ENCODE measurements around the gene MRPS34.

The MRPS34 gene

GRCh38 chr16:1757714-1758461 lies 15.0 kb downstream of the MRPS34 start:
- Histone ChIP-seq H3K4me2 (0 out of 2 replicates have a peak overlapping the region, but pooled peaks have one; percentile 9), H3K9ac (0 out of 2 replicates have a peak overlapping the region, but pooled peaks have one; percentile 24), H3K9me3 (no peaks in the 10 kb centered on the region), H3K4me1 (peaks cover 46% of the 10 kb centered on the region), H3K36me3 (peaks cover 79% of the 10 kb centered on the region), H3K4me3 (no peak overlapping the region), H4K20me1 (peaks cover 57% of the 10 kb centered on the region), H3K27me3 (no peaks in the 10 kb centered on the region), H3K27ac (peak overlapping the region; percentile 41; the same call in 1 of the 2 replicates)
- TF ChIP-seq Cebpa-rat (IDR thresholded peaks at IDR 0.05): no peak

GRCh38 chr16:1754204-1754603 lies 18.7 kb downstream of the MRPS34 start:
- peaks cover 96% of the 10 kb centered on the region for H3K36me3 ChIP-seq
- H3K4me1 ChIP-seq: peaks cover 10% of the 10 kb centered on the region
- TF ChIP-seq Cebpa-rat (IDR thresholded peaks at IDR 0.05): no peak
- H3K9ac ChIP-seq: no peak overlapping the region
- no peak overlapping the region for H3K4me2 ChIP-seq
- peaks cover 48% of the 10 kb centered on the region for H4K20me1 ChIP-seq
- no peak overlapping the region for H3K27ac ChIP-seq
- H3K4me3 ChIP-seq: no peak overlapping the region
- no peaks in the 10 kb centered on the region for H3K9me3 ChIP-seq
- no peaks in the 10 kb centered on the region for H3K27me3 ChIP-seq

GRCh38 chr16:1752853-1753252 lies 20.1 kb downstream of the MRPS34 start:
- no peak overlapping the region for H3K27ac ChIP-seq
- H3K27me3 ChIP-seq: no peaks in the 10 kb centered on the region
- TF ChIP-seq Cebpa-rat (IDR thresholded peaks at IDR 0.05): no peak
- H3K36me3 ChIP-seq: peaks cover 96% of the 10 kb centered on the region
- no peak overlapping the region for H3K4me3 ChIP-seq
- H4K20me1 ChIP-seq: peaks cover 47% of the 10 kb centered on the region
- peaks cover 10% of the 10 kb centered on the region for H3K4me1 ChIP-seq
- H3K4me2 ChIP-seq: no peak overlapping the region
- H3K9ac ChIP-seq: no peak overlapping the region
- H3K9me3 ChIP-seq: no peaks in the 10 kb centered on the region

DNA sequence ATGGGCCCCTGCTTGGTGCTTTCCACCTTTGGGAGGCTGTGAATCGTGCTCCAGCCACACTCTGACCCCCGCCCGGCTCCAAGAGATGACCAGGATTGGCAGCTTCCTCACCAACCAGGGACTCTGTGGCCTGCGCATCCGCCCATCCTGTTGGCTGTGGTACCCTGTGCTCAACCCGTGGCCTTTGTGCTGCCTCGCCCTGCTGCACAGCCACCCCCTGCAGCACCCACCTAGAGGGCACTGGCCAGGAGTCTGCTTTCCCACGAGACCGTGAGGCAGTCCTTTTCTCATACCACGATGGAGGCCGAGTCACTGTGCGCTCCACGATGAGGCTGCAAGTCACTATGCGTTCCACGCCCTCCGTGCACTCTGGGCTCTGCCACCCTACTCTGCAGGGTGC lies 21.0 kb downstream of the MRPS34 start:
- H3K9me3 ChIP-seq: no peaks in the 10 kb centered on the region
- H3K9ac ChIP-seq: no peak overlapping the region
- no peak overlapping the region for H3K4me2 ChIP-seq
- no peak overlapping the region for H3K4me3 ChIP-seq
- H3K36me3 ChIP-seq: peaks cover 96% of the 10 kb centered on the region
- no peak overlapping the region for H3K27ac ChIP-seq
- H3K27me3 ChIP-seq: no peaks in the 10 kb centered on the region
- H4K20me1 ChIP-seq: peaks cover 41% of the 10 kb centered on the region
- peaks cover 3% of the 10 kb centered on the region for H3K4me1 ChIP-seq
- TF ChIP-seq Cebpa-rat (IDR thresholded peaks at IDR 0.05): no peak

DNA sequence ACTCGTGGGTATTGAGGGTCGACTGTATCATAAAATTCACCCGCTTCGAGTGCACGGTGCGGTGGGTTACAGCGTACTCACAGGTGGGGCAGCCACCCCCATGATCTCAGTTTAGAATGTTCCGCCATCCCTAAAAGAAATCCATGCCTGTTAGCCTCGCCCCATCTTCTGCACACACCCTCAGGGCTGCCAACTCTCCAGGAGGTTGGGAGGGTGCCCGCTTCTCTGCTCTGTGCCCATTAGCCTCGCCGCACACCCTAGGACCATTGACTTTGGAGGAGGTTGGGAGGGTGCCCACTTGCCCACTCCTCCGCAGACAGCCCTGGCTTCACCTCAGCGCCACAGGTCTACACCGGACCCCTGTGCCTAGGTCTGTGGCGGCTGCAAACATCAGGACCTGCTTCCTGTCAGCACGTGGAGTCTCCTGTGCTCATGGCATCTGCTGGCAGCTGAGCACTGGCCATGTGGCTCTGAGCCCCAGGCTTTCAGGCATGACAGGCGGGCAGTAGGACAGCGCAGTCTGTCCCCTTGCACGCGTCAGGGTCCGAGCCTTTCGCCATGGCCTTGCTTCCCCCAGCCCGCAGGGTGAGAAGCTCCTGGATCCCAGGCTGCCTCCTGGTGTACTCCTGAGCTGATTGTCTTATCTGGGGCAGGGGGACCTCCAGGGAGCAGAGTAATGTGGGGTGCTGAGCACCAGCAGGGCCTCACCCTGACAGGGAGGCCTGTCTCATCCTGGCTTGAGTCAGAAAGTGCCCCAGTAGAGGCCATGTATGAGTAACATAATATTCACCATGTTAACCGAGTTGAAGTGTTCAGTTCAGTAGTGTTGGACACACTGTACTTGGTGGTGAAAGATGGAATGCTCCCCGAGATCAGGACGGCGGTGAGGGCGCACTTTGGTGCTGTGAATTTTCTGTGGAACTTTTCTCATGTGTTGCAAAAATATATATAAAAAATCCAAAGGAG lies 23.5 kb downstream of the MRPS34 start:
- Histone ChIP-seq H3K9me3 (no peaks in the 10 kb centered on the region), H3K4me2 (no peak overlapping the region), H3K4me3 (no peak overlapping the region), H3K9ac (no peak overlapping the region), H3K27ac (no peak overlapping the region), H3K36me3 (peaks cover 97% of the 10 kb centered on the region), H3K27me3 (no peaks in the 10 kb centered on the region), H4K20me1 (peaks cover 56% of the 10 kb centered on the region), H3K4me1 (peaks cover 12% of the 10 kb centered on the region)
- no peak for TF ChIP-seq Cebpa-rat (IDR thresholded peaks at IDR 0.05)

DNA sequence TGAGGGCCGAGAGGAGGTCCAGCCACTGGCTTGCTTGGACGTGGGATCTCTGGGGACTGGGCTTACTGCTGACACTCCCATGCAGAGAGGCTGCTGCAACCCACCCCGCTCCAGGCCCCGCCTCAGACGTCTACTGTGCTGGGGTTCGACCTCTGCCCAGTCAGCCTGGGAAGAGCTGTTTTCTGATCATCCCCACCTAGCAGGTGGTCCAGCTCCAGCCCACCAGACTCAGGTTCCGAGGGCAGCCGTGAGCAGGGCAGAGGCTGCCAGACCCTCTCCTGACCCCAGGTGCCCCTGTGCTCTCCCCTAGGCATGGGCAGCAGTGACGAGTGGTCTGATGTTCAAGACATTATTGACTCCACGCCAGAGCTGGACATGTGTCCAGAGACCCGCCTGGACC lies 25.0 kb downstream of the MRPS34 start:
- Histone ChIP-seq H3K4me2 (no peak overlapping the region), H3K27ac (no peak overlapping the region), H3K4me1 (peaks cover 12% of the 10 kb centered on the region), H3K9ac (no peak overlapping the region), H3K27me3 (no peaks in the 10 kb centered on the region), H3K9me3 (no peaks in the 10 kb centered on the region), H3K36me3 (peaks cover 99% of the 10 kb centered on the region), H4K20me1 (peaks cover 71% of the 10 kb centered on the region), H3K4me3 (no peak overlapping the region)
- TF ChIP-seq Cebpa-rat (IDR thresholded peaks at IDR 0.05): no peak

GRCh38 chr16:1746693-1747195 lies 26.2 kb downstream of the MRPS34 start:
- no peaks in the 10 kb centered on the region for H3K9me3 ChIP-seq
- H3K27me3 ChIP-seq: no peaks in the 10 kb centered on the region
- no peak overlapping the region for H3K4me3 ChIP-seq
- H3K27ac ChIP-seq: no peak overlapping the region
- H3K4me2 ChIP-seq: no peak overlapping the region
- H3K9ac ChIP-seq: no peak overlapping the region
- peaks cover 78% of the 10 kb centered on the region for H4K20me1 ChIP-seq
- peaks cover 12% of the 10 kb centered on the region for H3K4me1 ChIP-seq
- peaks cover 99% of the 10 kb centered on the region for H3K36me3 ChIP-seq
- TF ChIP-seq Cebpa-rat (IDR thresholded peaks at IDR 0.05): no peak

GRCh38 chr16:1745900-1746692 lies 26.8 kb downstream of the MRPS34 start:
- no peak for TF ChIP-seq Cebpa-rat (IDR thresholded peaks at IDR 0.05)
- Histone ChIP-seq H3K27ac (peak overlapping the region; percentile 23; the same call in 1 of the 2 replicates), H3K36me3 (peaks cover 99% of the 10 kb centered on the region), H3K9ac (0 out of 2 replicates have a peak overlapping the region, but pooled peaks have one; percentile 32), H3K27me3 (no peaks in the 10 kb centered on the region), H3K4me1 (peaks cover 12% of the 10 kb centered on the region), H3K4me3 (no peak overlapping the region), H3K9me3 (no peaks in the 10 kb centered on the region), H4K20me1 (peaks cover 78% of the 10 kb centered on the region), H3K4me2 (peak overlapping the region; percentile 32; the same call in 1 of the 2 replicates)
